ENCODE results near the gene PPP4R4.

PPP4R4 gene

DNA sequence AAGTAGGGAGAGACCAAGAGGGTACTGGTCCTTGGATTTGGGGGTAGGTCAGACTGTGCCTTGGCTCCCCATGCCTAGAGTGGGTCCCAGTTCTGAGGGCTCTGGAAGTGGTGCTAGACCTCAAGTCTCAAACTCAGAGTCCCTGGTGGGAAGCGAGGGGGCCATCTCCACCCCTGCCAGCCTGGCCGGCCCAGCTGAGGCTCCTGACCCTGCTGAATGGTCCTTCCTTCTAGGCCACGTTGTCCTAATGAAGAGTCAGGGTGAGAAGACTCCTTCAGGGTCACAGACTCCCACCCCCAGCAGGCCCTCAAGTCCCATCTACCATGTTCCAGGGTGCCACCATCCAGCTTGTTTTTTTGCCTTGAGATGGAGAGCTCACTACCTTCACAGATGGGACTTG, 136.1 kb downstream of the PPP4R4 start:
- DNase-seq = no peak

DNA sequence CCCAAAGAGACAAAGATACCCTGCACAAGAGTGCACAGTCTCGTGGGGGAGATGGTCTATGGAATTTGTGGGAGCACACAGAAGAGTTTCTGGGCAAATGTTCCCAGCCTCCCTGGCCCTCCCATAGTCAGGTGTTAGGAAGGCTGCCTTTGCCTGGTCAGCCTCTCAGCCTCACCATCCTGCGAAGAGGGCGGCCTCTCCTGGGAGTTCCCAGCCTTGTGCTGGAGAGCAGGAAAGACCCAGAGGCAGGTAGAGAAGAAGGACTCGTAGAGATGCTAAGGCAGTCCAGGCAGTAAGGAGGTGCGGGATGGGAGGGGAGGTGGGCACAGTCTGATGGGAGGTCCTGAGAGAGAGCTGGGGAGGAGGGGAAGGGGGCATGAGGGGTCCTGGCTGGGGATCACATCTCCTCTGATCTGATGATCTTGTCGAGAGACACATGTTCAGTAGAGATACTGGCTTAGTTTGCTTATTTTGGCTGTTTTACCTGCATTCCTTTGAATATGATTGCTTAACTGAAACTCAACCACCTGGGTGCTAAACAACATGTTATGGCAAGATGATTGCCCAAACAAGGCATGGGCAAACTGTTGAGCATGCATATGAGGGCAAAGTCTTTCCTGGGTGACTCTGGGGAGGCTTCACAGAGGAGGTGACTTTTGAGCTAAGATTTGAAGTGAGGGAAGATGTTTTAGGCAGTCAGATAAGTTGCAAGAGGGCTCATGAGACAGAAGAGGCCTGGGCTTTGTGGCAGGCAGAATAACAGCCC, 138.5 kb downstream of the PPP4R4 start:
- DNase-seq = no peak

DNA sequence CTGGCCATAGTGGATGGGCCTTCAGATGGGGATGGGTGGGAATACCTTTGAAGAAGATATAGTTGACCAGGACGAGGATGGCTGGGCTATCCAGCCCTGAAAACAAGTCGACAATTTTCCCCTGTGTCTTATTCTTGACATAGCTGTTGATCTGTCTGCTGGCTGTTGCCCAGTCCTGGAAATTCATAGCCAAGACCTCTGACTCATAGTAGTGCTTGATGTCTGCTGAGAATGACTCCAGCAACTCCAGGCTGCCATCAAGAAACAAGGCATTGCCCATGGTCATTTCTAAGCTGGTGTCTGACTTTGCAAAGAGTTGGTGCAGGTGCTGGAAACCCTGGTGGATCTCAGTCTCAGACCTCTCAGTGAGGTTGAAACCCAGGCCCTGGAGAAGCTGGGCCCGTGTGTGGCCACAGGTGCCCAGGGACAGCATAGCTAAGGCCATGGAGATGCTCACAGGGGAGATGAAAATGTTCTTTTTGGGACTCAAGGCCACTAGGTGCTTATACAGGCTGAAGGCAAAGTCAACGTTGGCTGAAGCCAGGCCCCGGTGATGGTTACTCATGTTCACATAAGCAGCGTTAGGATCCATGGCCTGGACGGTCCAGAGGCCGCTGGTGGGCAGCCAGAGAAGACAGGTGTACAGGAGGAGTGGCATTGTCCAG, 140.0 kb downstream of the PPP4R4 start:
- no peak for DNase-seq

DNA sequence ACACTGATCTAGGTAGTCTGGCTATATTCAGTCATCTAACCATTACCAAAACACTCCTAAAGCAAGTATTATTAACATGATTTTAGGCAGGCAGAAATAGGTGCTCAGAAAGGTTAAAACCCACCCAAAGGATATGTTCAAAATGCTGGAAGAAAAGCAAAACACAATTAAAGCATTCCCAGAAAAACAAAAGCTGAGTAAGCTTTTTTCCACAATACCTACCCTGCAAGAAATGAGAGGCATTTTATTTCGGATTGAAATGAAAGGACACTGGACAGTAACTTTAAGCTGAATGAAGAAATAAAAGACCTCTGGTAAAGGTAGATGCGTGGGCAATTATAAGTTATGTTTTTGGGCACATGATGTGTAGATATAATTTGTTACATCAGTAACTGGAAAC, 140.8 kb downstream of the PPP4R4 start:
- DNase-seq = no peak

DNA sequence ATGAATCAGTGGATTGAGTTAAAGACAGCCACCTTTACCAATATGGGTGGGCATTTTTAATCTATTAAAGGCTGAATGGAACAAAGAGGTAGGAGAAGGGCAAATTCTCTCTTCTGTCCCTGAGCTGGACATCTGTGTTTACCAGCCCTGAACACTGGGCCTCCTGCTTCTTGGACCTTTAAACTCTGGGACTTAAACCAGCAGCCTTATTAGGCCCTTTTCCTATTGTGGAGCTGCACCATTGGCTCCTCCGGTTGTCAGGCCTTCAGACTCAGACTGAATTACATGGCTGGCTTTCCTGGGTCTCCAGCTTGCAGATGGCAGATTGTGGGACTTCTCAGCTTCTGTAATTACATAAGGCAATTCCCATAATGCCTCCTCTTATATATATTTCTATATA, 142.6 kb downstream of the PPP4R4 start:
- no peak for DNase-seq

DNA sequence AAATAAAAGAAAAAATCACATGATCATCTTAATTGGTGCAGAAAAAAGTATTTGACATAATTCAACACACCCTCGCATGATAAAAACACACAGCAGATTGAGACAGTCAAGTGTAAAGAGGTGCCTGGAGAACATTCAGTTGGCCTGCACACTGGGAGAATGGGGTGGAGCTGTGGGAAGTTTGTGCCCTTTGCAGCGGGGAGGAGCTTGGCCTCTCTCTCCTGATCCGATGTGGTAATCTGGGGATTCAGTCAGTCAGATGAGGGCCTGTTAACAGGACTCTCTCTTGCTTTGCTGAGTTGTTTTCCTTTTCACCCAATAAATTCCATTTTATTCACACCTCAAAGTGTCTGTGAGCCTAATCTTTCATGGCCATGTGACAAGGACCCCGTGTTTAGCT, 143.1 kb downstream of the PPP4R4 start:
- no peak for DNase-seq

DNA sequence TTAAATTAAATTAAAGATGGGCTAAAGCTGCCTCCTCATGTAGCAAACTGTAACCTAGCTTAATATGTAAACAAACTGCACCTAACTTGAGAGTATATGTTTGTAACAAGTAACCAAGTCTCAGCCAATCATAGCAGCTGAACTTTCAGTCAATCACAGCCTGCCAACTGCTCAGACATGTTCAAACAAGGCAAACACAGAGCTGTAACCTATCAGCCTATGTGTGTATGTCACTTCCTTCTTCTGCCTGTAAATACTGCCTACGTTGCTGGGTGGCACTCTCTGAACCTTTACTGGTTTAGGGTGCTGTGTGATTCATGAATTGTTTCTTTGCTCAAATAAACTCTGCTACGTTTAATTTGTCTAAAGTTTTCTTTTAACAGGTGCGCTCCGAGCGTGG, 146.1 kb downstream of the PPP4R4 start:
- DNase-seq = no peak

DNA sequence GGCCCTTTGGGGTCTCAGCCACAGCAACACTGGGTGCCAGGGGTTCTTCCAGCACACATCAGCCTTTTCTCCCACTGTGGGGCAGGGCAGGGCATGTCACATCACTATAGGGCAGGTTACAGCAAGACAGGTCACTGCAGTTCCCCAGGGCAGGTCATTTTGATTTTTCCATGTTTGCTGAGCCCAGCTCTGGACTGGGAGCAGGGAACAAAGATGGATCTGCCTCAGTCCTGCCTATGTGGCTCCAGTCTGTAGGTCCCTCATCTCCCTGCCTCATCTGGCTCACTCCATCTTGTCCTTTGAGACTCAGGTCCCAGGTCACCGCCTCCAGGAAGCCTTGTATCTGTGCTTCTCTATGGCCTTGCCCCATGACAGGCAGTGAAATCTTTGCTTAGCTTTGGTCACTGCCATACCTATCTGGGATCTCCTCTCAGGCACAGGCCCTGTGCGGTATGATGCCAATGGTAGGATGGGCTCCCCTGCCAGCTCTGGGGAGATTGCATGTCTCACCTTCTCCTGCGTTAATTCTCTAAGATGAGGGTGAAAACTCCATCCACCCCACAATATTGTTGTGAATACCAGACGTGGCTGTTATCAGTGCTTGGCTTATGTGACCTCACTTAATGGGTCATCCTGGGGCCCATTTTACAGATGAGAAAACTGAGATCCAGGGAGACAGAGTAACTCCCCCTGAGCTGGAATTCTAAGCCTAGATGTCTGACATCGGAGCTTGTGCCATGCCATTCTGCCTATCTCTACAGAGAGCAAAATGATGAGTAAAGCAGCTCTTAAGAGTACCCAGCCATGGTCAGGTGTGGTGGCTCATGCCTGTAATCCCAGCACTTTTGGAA, 147.5 kb downstream of the PPP4R4 start:
- no peak for DNase-seq

DNA sequence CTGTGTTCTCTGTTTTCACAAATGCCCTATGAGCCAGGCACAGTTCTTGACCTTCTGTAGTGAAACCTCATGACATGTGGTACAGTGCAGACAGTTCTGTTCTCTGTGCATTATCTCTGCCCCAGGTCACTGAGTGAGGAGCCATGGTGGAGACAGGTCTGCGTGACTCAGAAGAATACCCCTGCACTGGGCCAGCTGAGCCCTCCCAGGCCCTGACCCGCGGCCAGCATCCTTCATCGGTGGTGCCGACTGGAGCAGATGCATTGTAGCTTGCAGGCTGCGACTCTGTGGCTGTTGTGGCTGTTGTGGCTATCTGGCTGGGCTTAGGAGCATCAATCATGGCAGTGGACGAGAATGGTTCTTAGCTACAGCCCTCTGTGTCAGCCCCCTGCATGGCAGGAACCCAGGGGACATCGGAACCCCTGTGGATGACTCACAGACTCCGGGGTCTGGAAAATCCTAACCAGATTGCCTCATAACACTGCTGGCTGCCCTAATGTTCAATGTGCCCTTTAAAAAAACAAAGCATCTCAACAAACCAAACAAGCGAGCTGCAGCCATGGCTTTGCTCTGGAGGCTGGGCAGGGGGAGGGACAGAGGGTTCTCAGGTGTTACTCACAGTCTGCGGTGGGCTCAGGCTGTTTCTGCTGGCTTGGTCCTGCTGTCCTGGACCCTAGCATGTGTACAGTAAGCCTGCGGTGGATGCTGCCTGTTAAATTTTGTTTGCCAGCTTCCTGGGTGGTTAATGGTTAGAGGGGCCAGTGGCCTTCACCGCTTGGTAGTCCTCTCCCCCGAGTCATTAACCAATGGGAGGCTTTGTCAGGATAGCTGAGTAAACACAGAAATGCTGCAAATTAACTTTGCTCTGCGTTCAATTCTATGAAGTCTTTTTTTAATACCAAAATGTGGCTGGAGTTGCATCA, 148.8 kb downstream of the PPP4R4 start, which contains the start of gene SERPINA6:
TSS of gene SERPINA6 (minus strand) at position 689 of the 923 bp plus-strand sequence. CDS start 8,688 bp downstream, outside the sequence.
- DNase-seq = no peak

DNA sequence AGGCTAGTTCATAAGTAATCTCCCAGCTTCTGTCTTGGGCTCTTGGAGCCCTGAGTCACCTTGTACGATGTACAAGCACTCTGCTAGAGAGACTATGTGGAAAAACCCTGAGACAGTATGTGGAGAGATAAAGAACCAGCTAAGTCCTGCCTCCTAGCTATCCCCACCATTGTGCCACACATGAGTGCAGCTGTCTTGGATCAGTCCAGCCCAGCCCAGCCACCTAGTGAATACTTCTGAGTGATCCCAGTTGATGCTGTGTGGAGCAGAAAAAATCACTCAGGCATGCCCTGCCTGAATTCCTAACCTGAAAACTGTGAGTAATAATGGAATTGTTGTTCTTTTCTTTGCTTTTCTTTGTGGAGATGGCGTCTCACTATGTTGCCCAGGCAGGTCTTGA, 154.1 kb downstream of the PPP4R4 start:
- no peak for DNase-seq
